Natural killer cell (primary cell): ENCODE results near the gene SCMH1. TPM values are rescaled to one million over a fixed set of nuclear protein-coding genes. Genes with fewer than 3 reads are reported as not detected.

ENCODE experiments used
- ATAC-seq, 3 donors: fragments of 150-1000 bp in 2 of 3; fragments of 200-7000 bp in 1 of 3; cut with Tn5 transposase; 1 replicate in 1 of 3; 2 replicates in 2 of 3; pipeline ENCODE4 v1.10.0; 2021; ENCODE audit warnings: mild to moderate bottlenecking in 2 of 3, moderate library complexity in 2 of 3
- DNase-seq, 2 donors: peaks; one replicate each; pipeline versions ENCODE4 v3.0.0 to v3.0.0-alpha.2; 2013 to 2021; ENCODE audit warnings: mixed read lengths in 1 of 2
- H3K27ac ChIP-seq: one replicate; pipeline ENCODE4 v1.5.1; 2013; ENCODE audit warnings: mild to moderate bottlenecking, low read length
- H3K27me3 ChIP-seq: one replicate; pipeline ENCODE4 v1.6.1; 2013; ENCODE audit warnings: low read length; ENCODE audit not compliant: control insufficient read depth, insufficient read depth
- H3K36me3 ChIP-seq: one replicate; pipeline ENCODE4 v1.6.1; 2013; ENCODE audit warnings: low read length; ENCODE audit not compliant: control insufficient read depth, insufficient read depth
- H3K4me1 ChIP-seq: one replicate; pipeline ENCODE4 v1.6.1; 2013; ENCODE audit warnings: low read length; ENCODE audit not compliant: control insufficient read depth, insufficient read depth
- H3K4me3 ChIP-seq: one replicate; pipeline ENCODE4 v1.5.1; 2013; ENCODE audit warnings: low read length
- H3K9me3 ChIP-seq: one replicate; pipeline ENCODE4 v1.6.1; 2013; ENCODE audit warnings: low read length; ENCODE audit not compliant: control insufficient read depth, insufficient read depth
- H3K27ac Mint-ChIP-seq, 2 donors: one replicate each; pipeline ENCODE4 v1.8.0; 2022; ENCODE audit warnings: mild to moderate bottlenecking in 2 of 2, mixed read lengths in 2 of 2, moderate library complexity in 1 of 2
- H3K27me3 Mint-ChIP-seq, 2 donors: one replicate each; pipeline ENCODE4 v1.8.0; 2022; ENCODE audit warnings: low read depth in 2 of 2, mixed read lengths in 2 of 2
- H3K36me3 Mint-ChIP-seq: one replicate; pipeline ENCODE4 v1.8.0; 2022; ENCODE audit warnings: mixed read lengths
- H3K4me1 Mint-ChIP-seq, 2 donors: one replicate each; pipeline ENCODE4 v1.8.0; 2022; ENCODE audit warnings: mixed read lengths in 2 of 2
- H3K4me3 Mint-ChIP-seq: one replicate; pipeline ENCODE4 v1.8.0; 2022; ENCODE audit warnings: mild to moderate bottlenecking, moderate library complexity, mixed read lengths
- H3K9me3 Mint-ChIP-seq, 2 donors: one replicate each; pipeline ENCODE4 v1.8.0; 2022; ENCODE audit warnings: mixed read lengths in 2 of 2
- CTCF ChIP-seq: fragments of 200-600 bp; IDR thresholded peaks from one replicate; pipeline ENCODE4 v1.8.0; 2022; ENCODE audit warnings: antibody characterized with exemption
- WGBS: methylation state at CpG from one replicate; pipeline ENCODE4 v1.1.7; 2013; ENCODE audit warnings: missing lambda C conversion rate; ENCODE audit not compliant: insufficient coverage; 5-methylcytosine and 5-hydroxymethylcytosine counted together
- intact Hi-C: fragments of 100-400 bp; cut with micrococcal nuclease; formaldehyde crosslinking; loops from one replicate; pipeline ENCODE4 v1.14.2; 2022
- total RNA-seq, 4 donors: library from RNA; stranded (reverse); fragments of 120-200 nt in 1 of 4; gene quantifications; one replicate each; pipeline versions ENCODE4 v1.2.3 to v1.2.4, GENCODE V29; 2013 to 2022

The SCMH1 gene
- total RNA-seq, 3 donors from 2014 or later (not counting 1 experiment from before 2014, with no cell fraction given) = 8.3 to 10.2 (median 9.1) TPM

DNA sequence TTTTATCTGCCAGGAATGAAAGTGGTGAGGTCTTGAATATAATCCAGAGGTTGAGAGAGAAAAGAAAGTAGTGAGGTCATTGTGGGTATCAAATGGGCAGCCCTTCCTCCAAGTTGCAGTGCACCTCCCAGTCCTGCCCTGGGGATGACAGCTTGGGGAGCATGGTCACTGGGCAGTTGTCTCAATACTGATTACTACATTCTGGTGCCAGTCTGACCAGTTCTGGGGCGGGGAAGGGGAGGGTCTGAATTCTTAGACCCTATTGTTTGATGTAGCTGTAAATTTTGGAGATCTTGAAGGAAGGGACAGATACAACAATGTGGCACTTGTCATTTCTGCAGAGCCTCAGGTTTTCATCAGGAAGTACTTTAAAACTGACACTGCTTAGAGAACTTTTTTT lies 231.8 kb downstream of the SCMH1 start:
- no peaks in the 10 kb centered on the region for H3K9me3 ChIP-seq
- H3K36me3 Mint-ChIP-seq = peaks cover 16% of the 10 kb centered on the region
- WGBS = 100% methylated on average over 1 of the region's 1 CpG
- peaks cover 53% of the 10 kb centered on the region for H3K36me3 ChIP-seq
- H3K9me3 Mint-ChIP-seq = no peaks in the 10 kb centered on the region
- no peaks in the 10 kb centered on the region for H3K4me1 ChIP-seq
- no peak for TF ChIP-seq CTCF
- H3K27me3 Mint-ChIP-seq = no peaks in the 10 kb centered on the region
- no peaks in the 10 kb centered on the region for H3K27me3 ChIP-seq
- DNase-seq (no peak), ATAC-seq (no peak)
- H3K4me3 Mint-ChIP-seq = no peak overlapping the region
- intact Hi-C loops = no loop called here
- peaks cover 0 to 12% of the 10 kb centered on the region in 2 donors for H3K4me1 Mint-ChIP-seq
- H3K27ac ChIP-seq = no peak overlapping the region
- no peak overlapping the region for H3K27ac Mint-ChIP-seq
- no peak overlapping the region for H3K4me3 ChIP-seq

GRCh38 chr1:41009466-41009865 lies 232.6 kb downstream of the SCMH1 start:
- 98% methylated on average over 8 of the region's 8 CpGs for WGBS
- H3K4me1 Mint-ChIP-seq = peaks cover 0 to 5% of the 10 kb centered on the region in 2 donors

DNA sequence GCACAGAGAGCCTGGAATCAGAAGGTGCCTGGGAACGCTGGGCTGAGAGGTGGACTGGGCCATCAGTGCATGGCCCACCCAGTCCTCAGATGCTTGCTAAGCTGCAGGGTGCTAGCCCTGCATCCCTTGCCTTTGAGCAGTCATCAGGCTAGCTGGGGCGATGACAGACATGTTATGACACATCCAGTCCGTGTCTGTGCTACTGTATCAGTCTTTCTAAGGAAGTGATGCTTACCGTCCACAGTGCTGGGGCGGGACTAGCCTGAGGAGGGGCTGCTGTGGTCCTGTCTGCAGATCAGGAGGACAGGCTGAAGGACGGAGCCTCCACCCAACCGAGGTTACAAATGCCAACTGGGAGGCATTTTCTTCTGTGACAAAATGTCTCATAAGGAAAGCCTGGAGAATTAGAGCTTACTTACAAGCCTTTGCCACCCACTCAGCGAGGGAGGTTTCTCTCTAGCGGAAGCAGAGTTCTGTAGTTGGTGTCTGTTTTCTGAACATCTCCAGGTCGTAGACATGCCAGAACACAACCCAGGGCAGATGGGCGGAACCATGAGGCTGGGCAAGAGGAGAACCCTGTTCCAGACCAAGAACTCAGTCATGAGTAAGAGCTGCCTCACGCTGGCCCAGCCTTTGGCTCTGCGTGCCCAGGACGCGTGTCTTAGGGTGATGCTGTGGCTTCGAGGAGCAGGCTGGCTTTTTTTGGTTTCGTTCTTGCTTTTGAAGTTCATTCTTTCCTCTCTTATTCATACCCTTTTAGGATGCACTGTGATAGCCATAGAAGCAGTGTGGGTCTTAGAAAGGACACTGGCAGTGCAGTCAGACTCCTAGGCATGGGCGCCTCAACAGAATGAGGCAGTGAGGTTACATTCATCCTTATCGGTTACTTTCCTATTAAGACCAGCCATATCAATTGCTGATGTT lies 234.9 kb downstream of the SCMH1 start:
- DNase-seq = no peak
- no peak overlapping the region for H3K4me3 ChIP-seq

More at GRCh38 chr1:41009466-41009865, 232.6 kb downstream of the SCMH1 start:
- DNase-seq = no peak
- H3K4me3 ChIP-seq = no peak overlapping the region
- H3K27ac ChIP-seq = no peak overlapping the region
- no peak for TF ChIP-seq CTCF
- no peaks in the 10 kb centered on the region for H3K9me3 ChIP-seq
- no peaks in the 10 kb centered on the region for H3K27me3 ChIP-seq
- no peak for ATAC-seq
- H3K36me3 ChIP-seq = peaks cover 54% of the 10 kb centered on the region
- no peak overlapping the region for H3K27ac Mint-ChIP-seq
- H3K36me3 Mint-ChIP-seq = peaks cover 16% of the 10 kb centered on the region
- intact Hi-C loops = no loop called here
- no peaks in the 10 kb centered on the region for H3K27me3 Mint-ChIP-seq
- no peaks in the 10 kb centered on the region for H3K9me3 Mint-ChIP-seq
- H3K4me1 ChIP-seq = no peaks in the 10 kb centered on the region
- H3K4me3 Mint-ChIP-seq = no peak overlapping the region

More for the DNA sequence above, 234.9 kb downstream of the SCMH1 start:
- no peaks in the 10 kb centered on the region for H3K27me3 Mint-ChIP-seq
- WGBS = 96% methylated on average over 18 of the region's 19 CpGs
- peaks cover 16% of the 10 kb centered on the region for H3K36me3 Mint-ChIP-seq
- H3K9me3 Mint-ChIP-seq = no peaks in the 10 kb centered on the region
- no peaks in the 10 kb centered on the region for H3K27me3 ChIP-seq
- peaks cover 65% of the 10 kb centered on the region for H3K36me3 ChIP-seq
- intact Hi-C loops = no loop called here
- no peak overlapping the region for H3K27ac ChIP-seq
- ATAC-seq = no peak
- no peaks in the 10 kb centered on the region for H3K9me3 ChIP-seq
- no peak overlapping the region for H3K4me3 Mint-ChIP-seq
- no peak overlapping the region for H3K27ac Mint-ChIP-seq
- H3K4me1 Mint-ChIP-seq = peaks cover 14 to 18% of the 10 kb centered on the region in 2 donors
- H3K4me1 ChIP-seq = peaks cover 12% of the 10 kb centered on the region
- TF ChIP-seq CTCF = no peak
